Upper lobe of left lung (tissue), 4 donors: ENCODE measurements around the gene SLC25A31.

Source experiments
- CTCF ChIP-seq, 6 experiments: fragments of 450-650 bp in 4 of 6; fragments of 200-600 bp in 2 of 6; sonication (generic) in 2 of 6; IDR thresholded peaks; one replicate each; pipeline ENCODE4 v1.5.1; 2016 to 2019; ENCODE audit warnings: antibody characterized with exemption in 6 of 6
- EP300 ChIP-seq, 4 donors: sonication (generic); formaldehyde crosslinking; IDR thresholded peaks; one replicate each; pipeline ENCODE4 v1.5.1; 2017; ENCODE audit warnings: antibody characterized with exemption in 4 of 4, control low read depth in 2 of 4

- TF ChIP-seq CTCF (IDR thresholded peaks at IDR 0.05) (no peak), EP300 (IDR thresholded peaks at IDR 0.05) (no peak)
These were observed 1.2 kb downstream of the SLC25A31 start for GRCh38 chr4:127731406-127731805.
